ENCODE measurements around the gene AICDA. TPM values are rescaled to one million over a fixed set of nuclear protein-coding genes. Genes with fewer than 3 reads are reported as not detected.

AICDA gene
- total and polyA plus RNA-seq, 2 of the 13 experiments (the other 11 are each of a cell fraction or from before 2014, with no cell fraction given) = not detected

- CTCF ChIA-PET (ENCODE audit: low intra/inter-chr PET ratio, low total read pairs) = no interaction called here
- TF ChIP-seq ESRRA (CRISPR knock-in tag; IDR thresholded peaks at IDR 0.05; ENCODE audit: low read depth) (no peak), E2F1 (CRISPR knock-in tag; IDR thresholded peaks at IDR 0.05) (no peak), ZNF143 (CRISPR knock-in tag; IDR thresholded peaks at IDR 0.05) (no peak), HMG20A (CRISPR knock-in tag; IDR thresholded peaks at IDR 0.05; ENCODE audit: borderline replicate concordance) (no peak), PRDM15 (CRISPR knock-in tag; IDR thresholded peaks at IDR 0.05) (no peak), GTF2F1 (IDR thresholded peaks at IDR 0.05; ENCODE audit: low read length) (no peak), MAFK (conservative IDR thresholded peaks at IDR 0.05 in 1 of 2, IDR thresholded peaks at IDR 0.05 in 1 of 2; ENCODE audit: low read length in 2 of 2) (no peak), PHF21A (CRISPR knock-in tag; IDR thresholded peaks at IDR 0.05) (no peak)
- Histone ChIP-seq H3K36me3 (replicated peaks in 1 of 2; ENCODE audit: control insufficient read depth in 1 of 2, insufficient read depth in 2 of 2, low read length in 2 of 2) (no peaks in the 10 kb centered on the region), H4K20me1 (ENCODE audit: insufficient read depth, low read length) (no peaks in the 10 kb centered on the region), H3K27ac (ENCODE audit: extremely low read length, insufficient read depth, low read length) (no peak overlapping the region), H3K9ac (ENCODE audit: insufficient read depth, low read depth, low read length) (no peak overlapping the region), H3K4me2 (ENCODE audit: low read depth, low read length) (no peak overlapping the region), H3K27me3 (ENCODE audit: control insufficient read depth in 1 of 2, insufficient read depth in 2 of 2, low read length in 2 of 2) (peaks cover 0 to 7% of the 10 kb centered on the region in 2 experiments; a peak in 1 of 5 replicates), H3K4me3 (replicated peaks in 1 of 3; ENCODE audit: insufficient read depth in 1 of 3, low read depth in 2 of 3, low read length in 3 of 3) (no peak overlapping the region), H3K79me2 (ENCODE audit: insufficient read depth, low read length) (no peaks in the 10 kb centered on the region), H3K4me1 (ENCODE audit: insufficient read depth, low read length) (no peaks in the 10 kb centered on the region), H2AFZ (ENCODE audit: low read length) (no peak overlapping the region), H3K9me3 (ENCODE audit: low read length) (no peaks in the 10 kb centered on the region)
- POLR2A ChIA-PET = no interaction called here
- intact Hi-C loops (cut with micrococcal nuclease; ENCODE audit: unreplicated experiment) (no loop called here), in situ Hi-C loops (cut with HindIII; ENCODE audit: extremely low pct_ligation_motif_present, low pct_unique_long_range_greater_than_20kb) (no loop called here)
- ATAC-seq = no peak
- DNase-seq (ENCODE audit: low spot score) = no peak
- no peak for FAIRE-seq
- WGBS (ENCODE audit: low lambda C conversion rate) = 30% methylated on average over 4 of the region's 4 CpGs
- no TSS peak for BruUV-seq (replicated peaks)
These were observed 51.6 kb downstream of the AICDA start for GRCh38 chr12:8561011-8561410.
